Large intestine (tissue), 1 donor: ENCODE measurements around the gene FCRL1. TPM values are rescaled to one million over a fixed set of nuclear protein-coding genes. Genes with fewer than 3 reads are reported as not detected.

ENCODE experiments used
- polyA plus RNA-seq: library from polyadenylated mRNA; unstranded; fragments of 120-200 nt; gene quantifications from one replicate; pipeline ENCODE4 v1.2.1, GENCODE V29; 2013

FCRL1 gene
- polyA plus RNA-seq, 1 donor = 0.52 TPM

Other genes starting within 250 kb of the FCRL1 start
- gene FCRL4, start 222.0 kb downstream of the FCRL1 start, polyA plus RNA-seq = 0.07 TPM
- gene FCRL3, start 119.4 kb downstream of the FCRL1 start, polyA plus RNA-seq = 0.22 TPM
- 0.15 TPM for gene FCRL2, start 43.0 kb downstream of the FCRL1 start, polyA plus RNA-seq
- gene CD5L, start 21.7 kb upstream of the FCRL1 start, polyA plus RNA-seq = 0.13 TPM
- gene KIRREL1, start 173.5 kb upstream of the FCRL1 start, polyA plus RNA-seq = 18.7 TPM